ENCODE results near the gene ACIN1.

ACIN1 gene

GRCh38 chr14:23086565-23086964 is 8.4 kb downstream of the ACIN1 start:
- no peak for DNase-seq (ENCODE audit: low read depth in 2 of 2)

- DNase-seq (ENCODE audit: low read depth in 2 of 2), result no peak
Measured at GRCh38 chr14:23085458-23085857, 9.5 kb downstream of the ACIN1 start.

GRCh38 chr14:23080474-23080873 is 14.5 kb downstream of the ACIN1 start:
- no peak for DNase-seq (ENCODE audit: low read depth in 2 of 2)

- no peak for DNase-seq (ENCODE audit: low read depth in 2 of 2)
Measured at GRCh38 chr14:23079716-23080115, 15.2 kb downstream of the ACIN1 start.

GRCh38 chr14:23078692-23079116 is 16.2 kb downstream of the ACIN1 start:
- DNase-seq (ENCODE audit: low read depth in 2 of 2), result no peak

- DNase-seq (ENCODE audit: low read depth in 2 of 2), result no peak
Measured at GRCh38 chr14:23077962-23078361, 17.0 kb downstream of the ACIN1 start.

GRCh38 chr14:23076785-23077408 is 18.0 kb downstream of the ACIN1 start:
- DNase-seq (ENCODE audit: low read depth in 2 of 2), result no peak

- no peak for DNase-seq (ENCODE audit: low read depth in 2 of 2)
Measured at GRCh38 chr14:23074906-23075305, 20.0 kb downstream of the ACIN1 start.

GRCh38 chr14:23071921-23072539 is 22.9 kb downstream of the ACIN1 start:
- DNase-seq (ENCODE audit: low read depth in 2 of 2), result no peak

- DNase-seq (ENCODE audit: low read depth in 2 of 2), result peak; percentile 64 to 66
Measured at GRCh38 chr14:23071244-23071920, 23.6 kb downstream of the ACIN1 start.

- DNase-seq (ENCODE audit: low read depth in 2 of 2), result no peak
Measured at GRCh38 chr14:23070262-23071129, 24.4 kb downstream of the ACIN1 start.

- no peak for DNase-seq (ENCODE audit: low read depth in 2 of 2)
Measured at GRCh38 chr14:23069413-23069806, 25.5 kb downstream of the ACIN1 start.

GRCh38 chr14:23068789-23069412 is 26.0 kb downstream of the ACIN1 start:
- DNase-seq (ENCODE audit: low read depth in 2 of 2), result peak; percentile 45

GRCh38 chr14:23067847-23068788 is 26.8 kb downstream of the ACIN1 start:
- no peak for DNase-seq (ENCODE audit: low read depth in 2 of 2)

GRCh38 chr14:23066855-23067744 is 27.8 kb downstream of the ACIN1 start:
- DNase-seq (ENCODE audit: low read depth in 2 of 2), result no peak

GRCh38 chr14:23066368-23066767 is 28.6 kb downstream of the ACIN1 start:
- no peak for DNase-seq (ENCODE audit: low read depth in 2 of 2)

GRCh38 chr14:23063601-23064000 is 31.3 kb downstream of the ACIN1 start:
- no peak for DNase-seq (ENCODE audit: low read depth in 2 of 2)

GRCh38 chr14:23062002-23062401 is 32.9 kb downstream of the ACIN1 start:
- DNase-seq (ENCODE audit: low read depth in 2 of 2), result no peak

- no peak for DNase-seq (ENCODE audit: low read depth in 2 of 2)
Measured at GRCh38 chr14:23060536-23061260, 34.2 kb downstream of the ACIN1 start.
